Mesenchymal stem cell (in vitro differentiated cells and primary cell): ENCODE measurements around the gene PTCH1.

ENCODE experiments used
- DNase-seq: peaks from one replicate; pipeline ENCODE4 v3.0.0-alpha.2; 2013
- H2AFZ ChIP-seq: one replicate; pipeline ENCODE4 v1.6.1; 2013; ENCODE audit warnings: low read depth, mild to moderate bottlenecking, control low read depth, inconsistent platforms, low read length, moderate library complexity
- H2AK5ac ChIP-seq: 2 replicates; pipeline ENCODE4 v1.6.1; 2013; ENCODE audit warnings: low read length, moderate library complexity, mild to moderate bottlenecking, inconsistent platforms; ENCODE audit not compliant: severe bottlenecking
- H2BK120ac ChIP-seq: one replicate; pipeline ENCODE4 v1.6.1; 2013; ENCODE audit warnings: low read depth, mild to moderate bottlenecking, inconsistent platforms, low read length, moderate library complexity
- H2BK12ac ChIP-seq, 2 experiments: one replicate each; pipeline ENCODE4 v1.6.1; 2013; ENCODE audit warnings: inconsistent platforms in 2 of 2, low read length in 2 of 2, mild to moderate bottlenecking in 2 of 2, moderate library complexity in 2 of 2, control low read depth in 1 of 2
- H2BK15ac ChIP-seq: one replicate; pipeline ENCODE4 v1.6.1; 2013; ENCODE audit warnings: mild to moderate bottlenecking, low read depth, inconsistent platforms; ENCODE audit not compliant: poor library complexity, severe bottlenecking
- H2BK5ac ChIP-seq: 2 replicates; pipeline ENCODE4 v1.6.1; 2013; ENCODE audit warnings: low read depth, mild to moderate bottlenecking, low read length, control low read depth, inconsistent platforms; ENCODE audit not compliant: poor library complexity, severe bottlenecking
- H3K14ac ChIP-seq, 2 experiments: one replicate each; pipeline ENCODE4 v1.6.1; 2013; ENCODE audit warnings: inconsistent platforms in 2 of 2, low read length in 2 of 2, control low read depth in 1 of 2, mild to moderate bottlenecking in 1 of 2, moderate library complexity in 1 of 2
- H3K18ac ChIP-seq, 2 experiments: one replicate each; pipeline ENCODE4 v1.6.1; 2013; ENCODE audit warnings: inconsistent platforms in 2 of 2, low read length in 2 of 2, control low read depth in 1 of 2, low read depth in 1 of 2, mild to moderate bottlenecking in 1 of 2
- H3K23ac ChIP-seq, 2 experiments: one replicate each; pipeline ENCODE4 v1.6.1; 2013; ENCODE audit warnings: inconsistent platforms in 2 of 2, low read length in 2 of 2, mild to moderate bottlenecking in 2 of 2, moderate library complexity in 2 of 2, control low read depth in 1 of 2
- H3K27ac ChIP-seq: 2 replicates; pipeline ENCODE4 v1.5.1; 2013; ENCODE audit warnings: mild to moderate bottlenecking, moderate library complexity, low read length, control low read depth, inconsistent platforms; ENCODE audit not compliant: poor library complexity, severe bottlenecking
- H3K27me3 ChIP-seq, 2 experiments: 2 replicates each; pipeline versions ENCODE4 v1.6.1 to v1.7.0; 2013; ENCODE audit warnings: low read length in 2 of 2, mild to moderate bottlenecking in 2 of 2, moderate library complexity in 2 of 2, control low read depth in 1 of 2, inconsistent platforms in 1 of 2; ENCODE audit not compliant: control insufficient read depth in 1 of 2, insufficient read depth in 1 of 2
- H3K36me3 ChIP-seq, 2 experiments: 2 replicates each; pipeline versions ENCODE4 v1.6.1 to v1.7.0; 2013; ENCODE audit warnings: low read length in 2 of 2, control low read depth in 1 of 2, inconsistent platforms in 1 of 2, low read depth in 1 of 2, mild to moderate bottlenecking in 1 of 2; ENCODE audit not compliant: insufficient read depth in 2 of 2, control insufficient read depth in 1 of 2
- H3K4ac ChIP-seq, 2 experiments: one replicate each; pipeline ENCODE4 v1.6.1; 2013; ENCODE audit warnings: inconsistent platforms in 2 of 2, low read length in 2 of 2, mild to moderate bottlenecking in 2 of 2, moderate library complexity in 2 of 2, control low read depth in 1 of 2, low read depth in 1 of 2
- H3K4me1 ChIP-seq: 2 replicates; pipeline ENCODE4 v1.6.1; 2013; ENCODE audit warnings: low read depth, low read length, control low read depth; ENCODE audit not compliant: control insufficient read depth, insufficient read depth
- H3K4me2 ChIP-seq: 2 replicates; pipeline ENCODE4 v1.6.1; 2013; ENCODE audit warnings: low read length, mild to moderate bottlenecking, inconsistent platforms; ENCODE audit not compliant: poor library complexity, severe bottlenecking
- H3K4me3 ChIP-seq, 2 experiments: 2 replicates each; pipeline versions ENCODE4 v1.5.1 to v1.7.0; 2013; ENCODE audit warnings: low read length in 2 of 2, mild to moderate bottlenecking in 2 of 2, control low read depth in 1 of 2, low read depth in 1 of 2; ENCODE audit not compliant: insufficient read depth in 1 of 2
- H3K79me1 ChIP-seq: replicated peaks from 2 replicates; pipeline ENCODE4 v1.6.1; 2013; ENCODE audit warnings: mild to moderate bottlenecking, control low read depth, low read length, inconsistent platforms; ENCODE audit not compliant: poor library complexity, severe bottlenecking
- H3K9ac ChIP-seq: 2 replicates; pipeline ENCODE4 v1.7.0; 2013; ENCODE audit warnings: mild to moderate bottlenecking, low read length, moderate library complexity
- H3K9me3 ChIP-seq: 2 replicates; pipeline ENCODE4 v1.7.0; 2013; ENCODE audit warnings: mild to moderate bottlenecking, low read length; ENCODE audit not compliant: control insufficient read depth
- H4K8ac ChIP-seq: one replicate; pipeline ENCODE4 v1.6.1; 2013; ENCODE audit warnings: inconsistent platforms, mild to moderate bottlenecking, low read length, moderate library complexity
- H4K91ac ChIP-seq: one replicate; pipeline ENCODE4 v1.6.1; 2013; ENCODE audit warnings: mild to moderate bottlenecking, low read length, inconsistent platforms
- WGBS: methylation state at CpG from one replicate; pipeline ENCODE4 v1.1.7; 2013; ENCODE audit warnings: mixed read lengths; 5-methylcytosine and 5-hydroxymethylcytosine counted together

Gene PTCH1

DNA sequence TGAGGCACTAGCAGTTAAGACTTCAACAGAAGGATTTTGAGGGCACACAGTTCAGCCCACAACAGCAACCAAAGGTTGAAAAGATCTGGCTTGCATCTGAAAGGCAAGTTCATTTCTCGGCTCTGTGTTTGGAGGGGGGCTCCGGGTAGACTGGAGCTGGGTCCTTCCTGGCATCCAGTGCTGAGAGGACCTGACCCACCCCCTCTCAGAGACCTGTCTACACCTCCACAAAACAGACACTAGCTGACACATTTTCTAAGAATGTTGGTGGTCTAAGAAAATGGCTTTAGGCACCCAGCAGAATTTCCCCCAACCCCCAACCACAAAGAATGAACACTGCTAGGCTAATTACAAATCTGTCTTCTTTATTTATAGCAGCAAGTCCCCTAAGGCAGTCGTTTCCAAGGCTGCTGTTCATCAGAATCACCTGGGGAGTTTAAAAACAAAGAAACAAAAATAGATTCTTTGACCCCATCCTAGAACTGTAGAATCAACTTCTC, 6.2 kb upstream of the PTCH1 start:
- H3K18ac ChIP-seq, result no peak overlapping the region
- H3K14ac ChIP-seq, result no peak overlapping the region
- no peak overlapping the region for H2AFZ ChIP-seq
- H3K4me1 ChIP-seq, result no peaks in the 10 kb centered on the region
- no peak overlapping the region for H2BK12ac ChIP-seq
- H4K91ac ChIP-seq, result no peak overlapping the region
- DNase-seq, result no peak
- 45% methylated on average over 1 of the region's 3 CpGs for WGBS
- H3K79me1 ChIP-seq, result no peaks in the 10 kb centered on the region
- no peak overlapping the region for H3K4me2 ChIP-seq
- H3K36me3 ChIP-seq, result no peaks in the 10 kb centered on the region
- H3K4me3 ChIP-seq, result no peak overlapping the region
- H2BK5ac ChIP-seq, result no peak overlapping the region
- H3K4ac ChIP-seq, result no peak overlapping the region
- H3K27ac ChIP-seq, result no peak overlapping the region
- H4K8ac ChIP-seq, result no peak overlapping the region
- H3K27me3 ChIP-seq, result peaks cover 0 to 30% of the 10 kb centered on the region in 2 experiments
- H3K9me3 ChIP-seq, result peaks cover 9% of the 10 kb centered on the region
- H2AK5ac ChIP-seq, result no peak overlapping the region
- no peak overlapping the region for H3K9ac ChIP-seq
- H2BK15ac ChIP-seq, result no peak overlapping the region
- no peak overlapping the region for H3K23ac ChIP-seq
- H2BK120ac ChIP-seq, result no peak overlapping the region

DNA sequence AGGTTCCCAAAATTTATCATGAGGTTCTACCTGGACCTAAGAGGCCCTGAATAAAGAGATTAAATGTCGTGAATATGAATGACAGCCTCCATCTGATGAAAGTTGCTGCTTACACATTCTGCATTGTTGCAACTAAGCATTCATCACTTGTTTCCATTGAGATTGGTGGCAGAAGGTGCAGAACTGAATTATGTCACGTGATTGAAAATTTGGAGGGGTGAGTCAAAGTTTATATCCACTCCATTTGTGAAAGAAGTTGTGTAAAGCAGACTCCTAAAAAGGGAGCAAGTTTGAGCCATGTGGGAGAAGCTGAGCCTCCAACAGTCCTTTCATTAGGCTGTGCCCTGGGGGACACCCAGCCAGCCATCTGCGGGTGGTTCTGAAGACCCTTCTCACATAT, 4.9 kb upstream of the PTCH1 start:
- Histone ChIP-seq H3K4me3 (no peak overlapping the region), H3K14ac (no peak overlapping the region), H2BK12ac (no peak overlapping the region), H3K9me3 (peaks cover 9% of the 10 kb centered on the region), H3K4me2 (no peak overlapping the region), H2AK5ac (no peak overlapping the region), H4K8ac (no peak overlapping the region), H3K4me1 (peaks cover 6% of the 10 kb centered on the region), H2BK120ac (no peak overlapping the region), H3K36me3 (no peaks in the 10 kb centered on the region), H4K91ac (no peak overlapping the region), H3K79me1 (no peaks in the 10 kb centered on the region), H2AFZ (no peak overlapping the region), H3K18ac (no peak overlapping the region), H3K4ac (no peak overlapping the region), H3K27me3 (peaks cover 0 to 31% of the 10 kb centered on the region in 2 experiments), H3K23ac (no peak overlapping the region), H3K9ac (no peak overlapping the region), H2BK15ac (no peak overlapping the region), H3K27ac (no peak overlapping the region), H2BK5ac (no peak overlapping the region)
- 93% methylated on average over 3 of the region's 3 CpGs for WGBS
- DNase-seq, result no peak

DNA sequence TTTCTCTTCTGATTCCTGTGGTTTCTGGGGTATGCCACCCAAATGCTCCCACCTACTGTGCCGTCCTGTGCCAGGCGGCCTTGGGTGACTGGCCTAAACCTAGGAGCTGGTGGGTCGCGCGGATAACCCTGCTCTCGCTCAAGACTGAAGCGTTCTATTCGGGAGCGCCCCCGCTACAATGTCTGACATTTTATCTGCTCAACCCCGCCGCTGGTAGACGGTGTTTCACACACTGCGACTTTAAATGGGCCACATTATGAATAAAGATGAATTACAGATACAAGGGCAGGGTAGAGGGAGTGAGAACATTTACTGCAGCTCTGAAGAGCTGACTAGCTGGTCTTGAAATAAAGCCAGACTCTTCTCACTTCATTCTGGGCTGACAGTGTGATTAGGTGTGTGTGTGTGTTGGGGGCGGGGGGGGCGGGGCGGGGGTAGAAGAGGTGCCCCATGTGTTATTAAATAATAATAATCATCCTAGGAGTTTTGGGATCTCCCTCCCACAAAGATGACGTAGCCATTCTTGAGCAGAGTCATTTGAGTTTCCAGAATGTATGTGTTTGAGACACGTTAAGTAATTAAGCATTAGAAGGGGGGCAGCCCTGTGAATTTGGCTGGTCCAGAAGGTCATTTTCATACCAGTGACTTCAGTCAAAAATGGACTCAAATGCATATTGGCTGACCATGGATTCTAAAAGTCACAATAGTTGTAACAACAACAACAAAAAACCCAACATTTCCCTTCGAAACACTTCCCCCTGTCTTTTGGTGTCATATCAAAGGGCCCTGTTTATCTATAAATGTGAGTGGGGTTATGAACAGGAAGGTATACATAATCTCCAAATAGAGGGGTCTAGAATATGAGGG, 1.0 kb upstream of the PTCH1 start:
- Histone ChIP-seq H3K27me3 (peaks cover 0 to 36% of the 10 kb centered on the region in 2 experiments), H4K91ac (no peak overlapping the region), H2BK120ac (no peak overlapping the region), H2AFZ (no peak overlapping the region), H3K27ac (no peak overlapping the region), H3K23ac (no peak overlapping the region), H3K4ac (no peak overlapping the region), H3K9ac (peak overlapping the region; percentile 71), H3K36me3 (no peaks in the 10 kb centered on the region), H2BK5ac (no peak overlapping the region), H2BK12ac (no peak overlapping the region), H3K18ac (no peak overlapping the region), H3K4me1 (peaks cover 13% of the 10 kb centered on the region), H3K4me2 (peak overlapping the region; percentile 98), H4K8ac (no peak overlapping the region), H2AK5ac (no peak overlapping the region), H3K79me1 (peaks cover 6% of the 10 kb centered on the region), H3K4me3 (peak overlapping the region in 1 of 2 experiments; percentile 83), H2BK15ac (no peak overlapping the region), H3K14ac (no peak overlapping the region), H3K9me3 (peaks cover 9% of the 10 kb centered on the region)
- 34% methylated on average over 12 of the region's 20 CpGs for WGBS
- no peak for DNase-seq

DNA sequence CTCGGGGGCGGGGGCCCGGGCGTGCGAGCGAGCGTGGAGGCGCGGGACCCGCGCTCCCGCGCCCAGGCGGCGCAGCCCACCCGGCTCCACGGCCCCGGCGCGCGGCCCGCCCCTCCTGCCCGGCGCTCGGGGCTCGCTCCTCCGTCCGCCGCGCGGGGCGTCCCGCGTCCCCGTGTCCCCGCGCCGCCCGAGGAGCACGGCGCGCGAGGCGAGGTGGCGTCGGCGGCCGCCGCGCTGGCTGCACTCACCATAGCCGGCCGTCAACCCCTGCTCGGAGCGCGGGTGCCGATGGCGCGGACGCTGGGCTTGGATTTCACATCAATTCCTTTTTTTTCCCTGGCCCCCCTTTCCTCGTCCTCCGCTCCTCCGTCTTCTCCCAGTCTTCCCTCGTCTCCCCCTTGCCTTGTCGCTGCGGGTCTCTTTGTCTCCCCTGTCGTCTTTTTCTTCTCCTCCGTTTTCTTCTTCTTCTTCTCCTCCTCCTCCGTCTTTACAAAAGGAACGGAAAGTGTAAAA, 494 bp downstream of the PTCH1 start:
- Histone ChIP-seq H2BK15ac (peak overlapping the region; percentile 80), H3K27me3 (peaks cover 0 to 35% of the 10 kb centered on the region in 2 experiments), H2AK5ac (no peak overlapping the region), H3K9me3 (peaks cover 9% of the 10 kb centered on the region), H3K36me3 (no peaks in the 10 kb centered on the region), H3K23ac (peak overlapping the region in 1 of 2 experiments; percentile 85), H3K4ac (no peak overlapping the region), H2BK5ac (no peak overlapping the region), H4K91ac (no peak overlapping the region), H3K27ac (peak overlapping the region; percentile 18), H3K79me1 (peaks cover 6% of the 10 kb centered on the region), H3K18ac (peak overlapping the region in 1 of 2 experiments; percentile 34), H3K4me2 (peak overlapping the region; percentile 98), H2BK120ac (peak overlapping the region; percentile 38), H2BK12ac (no peak overlapping the region), H3K4me3 (peak overlapping the region; percentile 64 to 83), H3K9ac (peak overlapping the region; percentile 71), H3K4me1 (peaks cover 19% of the 10 kb centered on the region), H4K8ac (peak overlapping the region; percentile 15), H3K14ac (no peak overlapping the region), H2AFZ (no peak overlapping the region)
- under 1% methylated on average over 62 of the region's 69 CpGs for WGBS
- no peak for DNase-seq
